Duodenal mucosa (tissue), 2 donors: ENCODE results near the gene PLA2G4E.

Experiments used
- H3K27ac ChIP-seq: one replicate; pipeline ENCODE4 v1.7.0; 2013; ENCODE audit warnings: low read depth, low read length
- H3K27me3 ChIP-seq, 2 donors: one replicate each; pipeline ENCODE4 v1.7.0; 2013; ENCODE audit warnings: low read length in 2 of 2, control low read depth in 1 of 2; ENCODE audit not compliant: insufficient read depth in 2 of 2, control insufficient read depth in 1 of 2
- H3K36me3 ChIP-seq, 2 donors: one replicate each; pipeline ENCODE4 v1.7.0; 2013; ENCODE audit warnings: low read length in 2 of 2, control low read depth in 1 of 2; ENCODE audit not compliant: insufficient read depth in 2 of 2, control insufficient read depth in 1 of 2
- H3K4me1 ChIP-seq, 2 donors: one replicate each; pipeline ENCODE4 v1.7.0; 2013; ENCODE audit warnings: low read length in 2 of 2, control low read depth in 1 of 2; ENCODE audit not compliant: insufficient read depth in 2 of 2, control insufficient read depth in 1 of 2
- H3K4me3 ChIP-seq, 2 donors: one replicate each; pipeline ENCODE4 v1.7.0; 2013; ENCODE audit warnings: low read length in 2 of 2, low read depth in 1 of 2
- H3K9ac ChIP-seq, 2 donors: one replicate each; pipeline ENCODE4 v1.7.0; 2013; ENCODE audit warnings: low read length in 2 of 2, low read depth in 1 of 2
- H3K9me3 ChIP-seq, 2 donors: one replicate each; pipeline ENCODE4 v1.7.0; 2013; ENCODE audit warnings: low read length in 2 of 2, control low read depth in 1 of 2; ENCODE audit not compliant: control insufficient read depth in 1 of 2

Gene PLA2G4E

GRCh38 chr15:42002333-42002732 is 18.5 kb downstream of the PLA2G4E start:
- Histone ChIP-seq H3K4me1 (no peaks in the 10 kb centered on the region), H3K36me3 (no peaks in the 10 kb centered on the region), H3K27me3 (no peaks in the 10 kb centered on the region), H3K4me3 (no peak overlapping the region), H3K9me3 (no peaks in the 10 kb centered on the region), H3K27ac (no peak overlapping the region), H3K9ac (no peak overlapping the region)

GRCh38 chr15:42001236-42001635 is 19.6 kb downstream of the PLA2G4E start:
- no peak overlapping the region for H3K9ac ChIP-seq
- no peak overlapping the region for H3K27ac ChIP-seq
- H3K9me3 ChIP-seq = no peaks in the 10 kb centered on the region
- no peaks in the 10 kb centered on the region for H3K36me3 ChIP-seq
- H3K4me1 ChIP-seq = no peaks in the 10 kb centered on the region
- no peak overlapping the region for H3K4me3 ChIP-seq
- H3K27me3 ChIP-seq = no peaks in the 10 kb centered on the region

GRCh38 chr15:41999290-42000285 is 21.3 kb downstream of the PLA2G4E start:
- Histone ChIP-seq H3K27me3 (no peaks in the 10 kb centered on the region), H3K4me1 (no peaks in the 10 kb centered on the region), H3K9ac (no peak overlapping the region), H3K36me3 (no peaks in the 10 kb centered on the region), H3K4me3 (no peak overlapping the region), H3K27ac (no peak overlapping the region), H3K9me3 (no peaks in the 10 kb centered on the region)

GRCh38 chr15:41997845-41998244 is 23.0 kb downstream of the PLA2G4E start:
- Histone ChIP-seq H3K27ac (no peak overlapping the region), H3K27me3 (no peaks in the 10 kb centered on the region), H3K4me1 (no peaks in the 10 kb centered on the region), H3K9ac (no peak overlapping the region), H3K9me3 (no peaks in the 10 kb centered on the region), H3K4me3 (no peak overlapping the region), H3K36me3 (no peaks in the 10 kb centered on the region)

- H3K4me3 ChIP-seq = no peak overlapping the region
- H3K36me3 ChIP-seq = no peaks in the 10 kb centered on the region
- no peaks in the 10 kb centered on the region for H3K27me3 ChIP-seq
- H3K9me3 ChIP-seq = no peaks in the 10 kb centered on the region
- H3K27ac ChIP-seq = no peak overlapping the region
- no peaks in the 10 kb centered on the region for H3K4me1 ChIP-seq
- H3K9ac ChIP-seq = no peak overlapping the region
These were observed 23.8 kb downstream of the PLA2G4E start for GRCh38 chr15:41996921-41997592.

GRCh38 chr15:41996376-41996775 is 24.5 kb downstream of the PLA2G4E start:
- no peaks in the 10 kb centered on the region for H3K27me3 ChIP-seq
- H3K9ac ChIP-seq = no peak overlapping the region
- no peak overlapping the region for H3K27ac ChIP-seq
- H3K4me3 ChIP-seq = no peak overlapping the region
- no peaks in the 10 kb centered on the region for H3K4me1 ChIP-seq
- H3K9me3 ChIP-seq = no peaks in the 10 kb centered on the region
- no peaks in the 10 kb centered on the region for H3K36me3 ChIP-seq

GRCh38 chr15:41995476-41995855 is 25.4 kb downstream of the PLA2G4E start:
- Histone ChIP-seq H3K9me3 (no peaks in the 10 kb centered on the region), H3K9ac (no peak overlapping the region), H3K36me3 (no peaks in the 10 kb centered on the region), H3K4me1 (no peaks in the 10 kb centered on the region), H3K27me3 (no peaks in the 10 kb centered on the region), H3K4me3 (no peak overlapping the region), H3K27ac (no peak overlapping the region)

GRCh38 chr15:41994772-41995475 is 25.9 kb downstream of the PLA2G4E start:
- Histone ChIP-seq H3K27me3 (no peaks in the 10 kb centered on the region), H3K27ac (no peak overlapping the region), H3K9ac (no peak overlapping the region), H3K4me1 (no peaks in the 10 kb centered on the region), H3K36me3 (no peaks in the 10 kb centered on the region), H3K9me3 (no peaks in the 10 kb centered on the region), H3K4me3 (no peak overlapping the region)

- H3K9me3 ChIP-seq = no peaks in the 10 kb centered on the region
- H3K4me3 ChIP-seq = no peak overlapping the region
- H3K36me3 ChIP-seq = no peaks in the 10 kb centered on the region
- H3K9ac ChIP-seq = no peak overlapping the region
- H3K27ac ChIP-seq = no peak overlapping the region
- no peaks in the 10 kb centered on the region for H3K27me3 ChIP-seq
- no peaks in the 10 kb centered on the region for H3K4me1 ChIP-seq
These were observed 26.6 kb downstream of the PLA2G4E start for GRCh38 chr15:41994171-41994650.
